Nephron progenitor cell (in vitro differentiated cells): ENCODE measurements around the gene PRPS1.

Experiments used
- DNase-seq: peaks from one replicate; pipeline ENCODE4 v3.0.0; 2021
- H3K27ac Mint-ChIP-seq: 2 replicates; pipeline ENCODE4 v1.8.0; 2021; ENCODE audit warnings: mild to moderate bottlenecking, moderate library complexity, mixed read lengths
- H3K27me3 Mint-ChIP-seq: 2 replicates; pipeline ENCODE4 v1.8.0; 2021; ENCODE audit warnings: mild to moderate bottlenecking, low read depth, mixed read lengths; ENCODE audit not compliant: poor library complexity
- H3K36me3 Mint-ChIP-seq: 2 replicates; pipeline ENCODE4 v1.8.0; 2021; ENCODE audit warnings: low read depth, mixed read lengths
- H3K4me1 Mint-ChIP-seq: 2 replicates; pipeline ENCODE4 v1.8.0; 2021; ENCODE audit warnings: mixed read lengths
- H3K4me3 Mint-ChIP-seq: 2 replicates; pipeline ENCODE4 v1.8.0; 2021; ENCODE audit warnings: mild to moderate bottlenecking, moderate library complexity, mixed read lengths
- H3K9me3 Mint-ChIP-seq: 2 replicates; pipeline ENCODE4 v1.8.0; 2021; ENCODE audit warnings: mild to moderate bottlenecking, moderate library complexity, mixed read lengths
- CTCF ChIP-seq: fragments of 200-600 bp; sonication (generic); IDR thresholded peaks from 2 replicates; pipeline ENCODE4 v1.5.0; 2021; ENCODE audit warnings: antibody characterized with exemption

Gene PRPS1

GRCh38 chrX:107632346-107632745, 4.0 kb downstream of the PRPS1 start:
- H3K4me1 Mint-ChIP-seq = peaks cover 20% of the 10 kb centered on the region
- peaks cover 25% of the 10 kb centered on the region for H3K36me3 Mint-ChIP-seq
- no peaks in the 10 kb centered on the region for H3K27me3 Mint-ChIP-seq
- H3K4me3 Mint-ChIP-seq = no peak overlapping the region
- TF ChIP-seq CTCF = no peak
- H3K27ac Mint-ChIP-seq = no peak overlapping the region
- peaks cover 44% of the 10 kb centered on the region for H3K9me3 Mint-ChIP-seq
- no peak for DNase-seq

DNA sequence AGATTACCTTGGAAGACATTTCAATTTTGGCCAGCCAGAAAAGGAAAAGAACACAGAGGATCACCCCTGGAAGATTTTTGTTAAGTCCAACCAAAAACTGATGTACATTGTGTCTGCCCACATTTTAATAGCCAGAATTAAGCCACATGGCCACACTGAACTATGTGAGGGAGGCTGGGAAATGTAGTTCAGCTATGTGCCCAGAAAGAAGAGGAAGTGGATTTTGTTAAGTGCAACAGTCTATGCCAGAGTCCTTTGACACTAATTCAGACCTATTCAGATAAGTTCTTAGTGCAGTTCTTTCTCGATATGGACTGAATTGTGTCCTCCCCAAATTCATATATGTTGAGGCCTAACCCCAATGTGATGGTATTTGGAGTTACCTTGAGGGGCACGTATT, 18.4 kb downstream of the PRPS1 start:
- Mint-ChIP-seq H3K36me3 (peaks cover 73% of the 10 kb centered on the region), H3K27ac (no peak overlapping the region), H3K4me1 (peaks cover 2% of the 10 kb centered on the region), H3K4me3 (no peak overlapping the region), H3K27me3 (no peaks in the 10 kb centered on the region), H3K9me3 (peaks cover 19% of the 10 kb centered on the region)
- TF ChIP-seq CTCF = no peak
- DNase-seq = no peak

DNA sequence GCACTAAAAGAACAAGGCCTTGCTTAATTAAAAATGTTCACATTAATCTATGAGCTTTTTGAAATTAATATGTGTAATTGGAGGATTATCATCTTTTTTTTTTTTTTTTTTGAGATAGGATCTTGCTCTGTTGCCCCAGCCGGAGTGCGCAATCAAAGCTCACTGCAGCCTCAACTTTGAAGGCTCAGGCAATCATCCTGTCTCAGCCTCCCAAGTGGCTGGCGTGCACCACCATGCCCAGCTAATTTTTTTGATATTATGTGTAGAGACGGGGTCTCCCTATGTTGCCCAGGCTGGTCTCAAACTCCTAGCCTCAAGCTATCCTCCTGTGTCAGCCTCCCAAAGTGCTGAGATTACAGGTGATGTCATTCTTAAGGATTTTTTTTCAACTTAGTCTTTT, 20.0 kb downstream of the PRPS1 start:
- H3K4me3 Mint-ChIP-seq = no peak overlapping the region
- H3K4me1 Mint-ChIP-seq = peaks cover 9% of the 10 kb centered on the region

DNA sequence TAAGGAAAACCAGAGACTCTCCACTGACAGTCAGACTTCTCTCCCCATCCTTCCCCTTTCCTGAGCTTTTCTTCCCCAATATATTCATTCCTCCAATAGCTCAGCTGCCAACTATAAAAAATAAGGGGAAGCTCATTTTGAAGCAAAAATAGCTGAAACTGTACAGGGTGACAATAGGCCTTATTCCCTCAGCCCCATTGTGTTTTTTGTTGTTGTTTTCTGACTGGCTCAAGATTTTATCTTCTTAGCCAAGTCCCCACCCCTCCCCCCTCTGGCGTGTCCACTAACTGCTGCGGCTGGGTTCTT, 26.2 kb downstream of the PRPS1 start:
- peak overlapping the region; percentile 23 for H3K4me3 Mint-ChIP-seq
- peak overlapping the region; percentile 39 for H3K27ac Mint-ChIP-seq
- H3K9me3 Mint-ChIP-seq = peaks cover 28% of the 10 kb centered on the region
- H3K27me3 Mint-ChIP-seq = peaks cover 12% of the 10 kb centered on the region
- TF ChIP-seq CTCF = no peak
- no peak for DNase-seq
- peaks cover 18% of the 10 kb centered on the region for H3K36me3 Mint-ChIP-seq
- peaks cover 22% of the 10 kb centered on the region for H3K4me1 Mint-ChIP-seq

More for the DNA sequence above, 20.0 kb downstream of the PRPS1 start:
- no peak for TF ChIP-seq CTCF
- DNase-seq = no peak
- H3K27ac Mint-ChIP-seq = no peak overlapping the region
- H3K27me3 Mint-ChIP-seq = no peaks in the 10 kb centered on the region
- peaks cover 61% of the 10 kb centered on the region for H3K36me3 Mint-ChIP-seq
- peaks cover 26% of the 10 kb centered on the region for H3K9me3 Mint-ChIP-seq

- Mint-ChIP-seq H3K4me3 (peak overlapping the region; percentile 23), H3K27ac (peak overlapping the region; percentile 39), H3K4me1 (peaks cover 22% of the 10 kb centered on the region), H3K27me3 (peaks cover 12% of the 10 kb centered on the region), H3K9me3 (peaks cover 28% of the 10 kb centered on the region), H3K36me3 (peaks cover 12% of the 10 kb centered on the region)
- peak; percentile 65 for TF ChIP-seq CTCF
- peak; percentile 78 for DNase-seq
These were observed 26.8 kb downstream of the PRPS1 start for GRCh38 chrX:107654872-107655761.

DNA sequence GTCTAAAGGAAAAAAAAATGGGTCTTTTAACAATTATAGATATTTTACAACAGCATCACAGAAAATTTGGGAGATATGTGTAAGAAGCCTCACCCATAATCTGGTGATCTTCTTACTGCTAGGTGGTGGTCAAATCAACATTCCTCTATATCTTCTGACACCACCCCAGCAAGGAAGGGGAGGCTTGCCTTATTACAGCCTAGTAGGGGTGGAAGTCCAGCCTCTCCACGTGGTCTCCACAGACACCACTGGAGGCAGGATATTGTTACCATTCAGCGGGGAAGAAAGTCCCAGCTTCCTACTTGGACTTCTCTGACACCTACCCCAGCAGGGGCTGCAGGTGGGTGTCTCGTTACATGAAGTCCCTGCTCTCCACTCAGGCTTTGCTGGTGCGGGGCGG, 28.7 kb downstream of the PRPS1 start:
- peaks cover 32% of the 10 kb centered on the region for H3K9me3 Mint-ChIP-seq
- no peak for TF ChIP-seq CTCF

More for the DNA sequence above, 28.7 kb downstream of the PRPS1 start:
- H3K36me3 Mint-ChIP-seq = peaks cover under 1% of the 10 kb centered on the region
- H3K27ac Mint-ChIP-seq = no peak overlapping the region
- H3K4me1 Mint-ChIP-seq = peaks cover 17% of the 10 kb centered on the region
- no peak overlapping the region for H3K4me3 Mint-ChIP-seq
- peaks cover 12% of the 10 kb centered on the region for H3K27me3 Mint-ChIP-seq
- DNase-seq = no peak
